Lower leg skin (tissue), 4 donors: Measurements from ENCODE around the gene TXNDC8. TPM values are rescaled to one million over a fixed set of nuclear protein-coding genes. Genes with fewer than 3 reads are reported as not detected.

Experiments used
- DNase-seq, 2 donors: peaks; one replicate each; pipeline ENCODE4 v3.0.0-alpha.2; 2019; ENCODE audit warnings: low spot score in 2 of 2
- H3K4me3 ChIP-seq: fragments of 200-600 bp; sonication (generic); 2 replicates; pipeline ENCODE4 v1.5.1; 2017; ENCODE audit warnings: mild to moderate bottlenecking, low read depth; ENCODE audit not compliant: poor library complexity, severe bottlenecking
- POLR2A ChIP-seq, 2 donors: fragments of 450-650 bp; IDR thresholded peaks; one replicate each; pipeline ENCODE4 v1.6.1; 2016 to 2017; ENCODE audit warnings: antibody characterized with exemption in 2 of 2, mild to moderate bottlenecking in 1 of 2, moderate library complexity in 1 of 2
- WGBS, 2 donors: methylation state at CpG; one replicate each; pipeline ENCODE4 v1.1.5; 2018; 5-methylcytosine and 5-hydroxymethylcytosine counted together
- intact Hi-C: fragments of 100-400 bp; cut with DNase I; formaldehyde crosslinking; loops from one replicate; pipeline ENCODE4 v1.15.0; 2023; ENCODE audit warnings: low total_unique reads
- total RNA-seq, 4 donors: library from RNA; depleted of rRNA; stranded (reverse); fragments of >200 nt; gene quantifications; one replicate each; pipeline ENCODE4 v1.1.0, GENCODE V29; 2016
- TF ChIP-seq, protein P1 (sequence below), 3 donors: fragments of 450-650 bp; IDR thresholded peaks; one replicate each; pipeline ENCODE4 v1.5.1; 2016; ENCODE audit warnings: antibody characterized with exemption in 3 of 3, mild to moderate bottlenecking in 3 of 3, moderate library complexity in 2 of 3

The TXNDC8 gene
- not detected for total RNA-seq

DNA sequence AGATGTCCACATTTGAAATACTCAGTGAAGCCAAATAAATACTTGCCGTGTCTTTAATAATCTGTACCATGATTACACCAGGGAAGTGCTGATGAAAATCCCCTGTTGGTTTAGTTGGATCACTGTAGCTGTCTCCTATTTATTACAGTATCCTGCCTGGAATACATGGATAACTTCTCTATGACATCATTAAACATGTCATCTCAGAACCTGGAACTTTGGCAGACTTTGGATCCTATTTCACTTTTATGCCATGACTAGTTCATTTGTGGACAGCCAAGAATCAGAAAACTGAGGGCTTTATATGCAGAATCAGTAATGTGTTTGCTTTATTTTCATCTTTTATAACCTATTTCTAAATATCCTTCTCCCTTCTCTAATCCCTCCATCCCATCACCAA is at the start of gene TXNDC8:
TXNDC8 (minus strand) TSS at position 137 of the 400 bp plus-strand sequence.
- 59 to 64% methylated on average over 1 of the region's 1 CpG for WGBS, 2 donors
- H3K4me3 ChIP-seq: no peak within 1 kb of the TSS
- TF ChIP-seq, protein P1, sequence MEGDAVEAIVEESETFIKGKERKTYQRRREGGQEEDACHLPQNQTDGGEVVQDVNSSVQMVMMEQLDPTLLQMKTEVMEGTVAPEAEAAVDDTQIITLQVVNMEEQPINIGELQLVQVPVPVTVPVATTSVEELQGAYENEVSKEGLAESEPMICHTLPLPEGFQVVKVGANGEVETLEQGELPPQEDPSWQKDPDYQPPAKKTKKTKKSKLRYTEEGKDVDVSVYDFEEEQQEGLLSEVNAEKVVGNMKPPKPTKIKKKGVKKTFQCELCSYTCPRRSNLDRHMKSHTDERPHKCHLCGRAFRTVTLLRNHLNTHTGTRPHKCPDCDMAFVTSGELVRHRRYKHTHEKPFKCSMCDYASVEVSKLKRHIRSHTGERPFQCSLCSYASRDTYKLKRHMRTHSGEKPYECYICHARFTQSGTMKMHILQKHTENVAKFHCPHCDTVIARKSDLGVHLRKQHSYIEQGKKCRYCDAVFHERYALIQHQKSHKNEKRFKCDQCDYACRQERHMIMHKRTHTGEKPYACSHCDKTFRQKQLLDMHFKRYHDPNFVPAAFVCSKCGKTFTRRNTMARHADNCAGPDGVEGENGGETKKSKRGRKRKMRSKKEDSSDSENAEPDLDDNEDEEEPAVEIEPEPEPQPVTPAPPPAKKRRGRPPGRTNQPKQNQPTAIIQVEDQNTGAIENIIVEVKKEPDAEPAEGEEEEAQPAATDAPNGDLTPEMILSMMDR (IDR thresholded peaks at IDR 0.05): no peak
- TF ChIP-seq POLR2A (IDR thresholded peaks at IDR 0.05): no peak
- no peak for DNase-seq
- intact Hi-C loops: no loop called here

DNA sequence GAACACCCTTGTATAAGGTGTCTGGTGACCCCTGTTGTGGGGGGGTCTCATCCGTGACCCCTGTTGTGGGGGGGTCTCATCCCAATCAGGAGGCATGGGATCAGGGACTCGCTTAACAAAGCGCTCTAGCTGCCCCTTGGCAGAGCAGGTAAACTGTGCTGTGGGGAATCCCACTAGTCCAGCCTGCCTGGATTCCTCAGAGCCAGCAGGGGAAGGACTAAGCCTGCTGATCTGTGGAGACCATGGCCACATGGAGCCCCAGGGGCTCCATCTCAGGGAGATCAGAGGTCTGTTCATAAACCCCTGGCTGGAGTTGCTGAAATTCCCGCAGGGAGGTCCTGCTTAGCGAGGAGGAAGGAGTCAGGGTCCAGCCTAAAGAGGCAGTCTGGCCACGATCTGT is 45.8 kb upstream of the TXNDC8 start:
- TF ChIP-seq POLR2A (IDR thresholded peaks at IDR 0.05): no peak
- TF ChIP-seq, protein P1 (IDR thresholded peaks at IDR 0.05): no peak
- WGBS, 2 donors: 90 to 96% methylated on average over 4 to 6 of the region's 6 CpGs
- no peak for DNase-seq
- intact Hi-C loops: no loop called here
- no peak overlapping the region for H3K4me3 ChIP-seq

DNA sequence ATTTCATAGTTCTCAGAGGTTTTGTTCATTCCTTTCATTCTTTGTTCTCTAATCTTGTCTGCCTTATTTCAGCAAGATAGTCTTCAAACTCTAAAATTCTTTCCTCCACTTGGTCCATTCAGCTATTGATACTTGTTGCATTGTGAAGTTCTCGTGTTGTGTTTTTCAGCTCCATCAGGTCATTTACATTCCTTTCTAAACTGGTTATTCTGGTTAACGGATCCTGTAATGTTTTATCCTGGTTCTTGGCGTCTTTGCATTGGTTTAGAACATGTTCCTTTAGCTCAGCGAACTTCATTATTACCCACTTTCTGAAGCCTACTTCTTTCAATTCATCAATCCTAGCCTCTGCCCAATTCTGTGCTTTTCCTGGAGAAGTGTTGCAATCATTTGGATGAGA is 45.1 kb upstream of the TXNDC8 start:
- WGBS, 2 donors: 53 to 59% methylated on average over 4 of the region's 4 CpGs
- no peak for DNase-seq
- TF ChIP-seq POLR2A (IDR thresholded peaks at IDR 0.05): no peak
- TF ChIP-seq, protein P1 (IDR thresholded peaks at IDR 0.05): no peak
- intact Hi-C loops: no loop called here
- no peak overlapping the region for H3K4me3 ChIP-seq

DNA sequence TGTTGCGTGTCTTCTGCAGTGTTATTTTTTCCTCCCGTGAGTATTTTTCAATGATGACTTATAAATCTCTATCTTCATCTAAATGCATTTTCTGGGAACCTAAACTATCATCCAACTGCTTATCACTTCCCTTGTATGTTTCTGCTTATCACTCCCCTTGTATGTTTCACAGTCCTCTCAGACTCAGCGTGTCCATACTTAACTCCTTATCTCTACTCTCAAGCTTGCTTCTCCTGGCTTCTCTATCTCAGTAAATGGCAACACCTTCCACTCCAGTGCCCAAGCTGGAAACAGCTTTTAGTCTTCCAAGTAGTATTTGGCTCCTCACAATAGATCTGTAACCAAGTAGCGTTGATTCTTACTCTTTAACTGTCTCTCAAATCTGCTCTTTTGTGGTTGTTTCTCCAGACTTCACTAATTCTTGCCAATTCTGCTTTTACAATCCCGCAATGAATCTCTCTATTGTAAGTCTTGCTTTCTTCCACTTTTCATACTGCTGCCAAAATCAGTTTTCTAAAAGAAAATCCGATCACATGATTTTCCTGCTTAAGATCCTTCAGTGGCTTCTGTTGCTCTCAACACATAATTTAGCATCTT is 33.8 kb upstream of the TXNDC8 start:
- 63 to 72% methylated on average over 6 of the region's 6 CpGs for WGBS, 2 donors
- no peak for DNase-seq
- TF ChIP-seq, protein P1 (IDR thresholded peaks at IDR 0.05): no peak
- no peak for TF ChIP-seq POLR2A (IDR thresholded peaks at IDR 0.05)

DNA sequence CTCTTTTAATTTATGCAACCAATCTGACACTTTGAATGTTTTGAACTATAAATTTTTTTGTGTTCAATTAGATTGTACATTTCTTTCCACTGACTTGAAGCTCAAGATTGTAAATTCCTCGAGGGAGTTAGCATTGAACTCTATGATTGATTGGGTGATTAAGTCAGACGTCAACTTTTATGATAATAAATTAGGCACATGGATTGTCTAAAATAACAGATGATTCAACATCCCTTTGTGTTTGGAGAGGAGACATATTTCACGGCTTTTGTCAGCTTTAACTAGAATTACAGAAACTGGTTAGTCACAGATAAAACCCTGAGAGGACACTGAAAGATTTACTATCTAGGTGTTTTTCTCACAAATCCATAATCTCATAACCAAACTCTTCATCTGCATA is 32.7 kb upstream of the TXNDC8 start:
- intact Hi-C loops: no loop called here

More for the DNA sequence above, 33.8 kb upstream of the TXNDC8 start:
- no peak overlapping the region for H3K4me3 ChIP-seq
- intact Hi-C loops: no loop called here

More for the DNA sequence above, 32.7 kb upstream of the TXNDC8 start:
- WGBS, 2 donors: 22 to 26% methylated on average over 3 of the region's 3 CpGs
- H3K4me3 ChIP-seq: no peak overlapping the region
- TF ChIP-seq POLR2A (IDR thresholded peaks at IDR 0.05): no peak
- TF ChIP-seq, protein P1 (IDR thresholded peaks at IDR 0.05): no peak
- DNase-seq: no peak
